OCI-LY1 (cell line): Measurements from ENCODE around the gene MAGEC2.

ENCODE experiments used
- CTCF ChIP-seq: fragments of 200-600 bp; sonication (generic), shearing (Covaris generic); IDR thresholded peaks from 2 replicates; pipeline ENCODE4 v1.5.1; 2017; ENCODE audit warnings: mild to moderate bottlenecking, antibody characterized with exemption, low read length, moderate library complexity, mixed read lengths
- EZH2 ChIP-seq: fragments of 200-600 bp; sonication (generic), shearing (Covaris generic); IDR thresholded peaks from 2 replicates; pipeline ENCODE4 v1.8.0; 2017; ENCODE audit warnings: borderline replicate concordance, mixed run types, mild to moderate bottlenecking, antibody characterized with exemption, low read length, moderate library complexity, mixed read lengths

- no peak for TF ChIP-seq CTCF
- TF ChIP-seq EZH2, result no peak
Observed at GRCh38 chrX:142251202-142251601, 46.1 kb upstream of the MAGEC2 start.
